ENCODE data around the gene GPR18.

Gene GPR18, protein sequence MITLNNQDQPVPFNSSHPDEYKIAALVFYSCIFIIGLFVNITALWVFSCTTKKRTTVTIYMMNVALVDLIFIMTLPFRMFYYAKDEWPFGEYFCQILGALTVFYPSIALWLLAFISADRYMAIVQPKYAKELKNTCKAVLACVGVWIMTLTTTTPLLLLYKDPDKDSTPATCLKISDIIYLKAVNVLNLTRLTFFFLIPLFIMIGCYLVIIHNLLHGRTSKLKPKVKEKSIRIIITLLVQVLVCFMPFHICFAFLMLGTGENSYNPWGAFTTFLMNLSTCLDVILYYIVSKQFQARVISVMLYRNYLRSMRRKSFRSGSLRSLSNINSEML

DNA sequence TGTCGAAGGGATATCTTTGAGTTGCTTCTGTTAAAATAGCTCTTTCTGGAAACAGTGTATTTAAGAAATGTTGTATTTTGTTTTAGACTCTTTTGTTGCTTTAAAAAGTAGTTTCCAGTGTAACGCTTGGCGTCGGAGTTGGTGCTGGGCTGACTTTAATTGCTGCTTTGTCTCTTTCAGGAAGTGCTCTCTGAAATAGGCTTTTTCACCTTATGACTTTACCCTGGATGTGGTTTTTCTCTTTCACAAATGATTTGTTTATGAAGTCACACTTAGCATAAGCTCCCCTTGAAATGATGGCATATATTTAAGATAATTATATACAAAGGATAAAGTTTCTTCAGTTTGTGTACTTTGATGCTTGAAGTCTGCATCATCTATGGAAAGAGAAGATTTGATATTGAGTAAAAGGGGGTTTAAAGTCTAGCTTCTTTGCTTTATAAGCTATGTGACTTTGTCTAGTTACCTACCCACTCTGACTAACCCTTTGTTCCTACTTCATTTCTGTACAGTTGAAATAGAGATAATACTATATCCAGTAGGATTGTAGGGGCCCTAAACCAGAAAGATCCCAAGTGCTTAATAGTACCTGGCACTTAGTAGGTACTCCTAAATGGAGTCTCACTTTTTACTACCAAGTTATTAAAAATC is at the start of gene GPR18:
TSS of gene GPR18 (minus strand) at position 170 of the 651 bp plus-strand sequence. CDS start 2,507 bp downstream, outside the sequence.
- TF ChIP-seq, protein P1, sequence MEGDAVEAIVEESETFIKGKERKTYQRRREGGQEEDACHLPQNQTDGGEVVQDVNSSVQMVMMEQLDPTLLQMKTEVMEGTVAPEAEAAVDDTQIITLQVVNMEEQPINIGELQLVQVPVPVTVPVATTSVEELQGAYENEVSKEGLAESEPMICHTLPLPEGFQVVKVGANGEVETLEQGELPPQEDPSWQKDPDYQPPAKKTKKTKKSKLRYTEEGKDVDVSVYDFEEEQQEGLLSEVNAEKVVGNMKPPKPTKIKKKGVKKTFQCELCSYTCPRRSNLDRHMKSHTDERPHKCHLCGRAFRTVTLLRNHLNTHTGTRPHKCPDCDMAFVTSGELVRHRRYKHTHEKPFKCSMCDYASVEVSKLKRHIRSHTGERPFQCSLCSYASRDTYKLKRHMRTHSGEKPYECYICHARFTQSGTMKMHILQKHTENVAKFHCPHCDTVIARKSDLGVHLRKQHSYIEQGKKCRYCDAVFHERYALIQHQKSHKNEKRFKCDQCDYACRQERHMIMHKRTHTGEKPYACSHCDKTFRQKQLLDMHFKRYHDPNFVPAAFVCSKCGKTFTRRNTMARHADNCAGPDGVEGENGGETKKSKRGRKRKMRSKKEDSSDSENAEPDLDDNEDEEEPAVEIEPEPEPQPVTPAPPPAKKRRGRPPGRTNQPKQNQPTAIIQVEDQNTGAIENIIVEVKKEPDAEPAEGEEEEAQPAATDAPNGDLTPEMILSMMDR (IDR thresholded peaks at IDR 0.05; ENCODE audit: insufficient read depth, low read depth, low read length, missing control alignments) = no peak
- H3K4me3 ChIP-seq (ENCODE audit: low read depth, low read length) = no peak within 1 kb of the TSS

DNA sequence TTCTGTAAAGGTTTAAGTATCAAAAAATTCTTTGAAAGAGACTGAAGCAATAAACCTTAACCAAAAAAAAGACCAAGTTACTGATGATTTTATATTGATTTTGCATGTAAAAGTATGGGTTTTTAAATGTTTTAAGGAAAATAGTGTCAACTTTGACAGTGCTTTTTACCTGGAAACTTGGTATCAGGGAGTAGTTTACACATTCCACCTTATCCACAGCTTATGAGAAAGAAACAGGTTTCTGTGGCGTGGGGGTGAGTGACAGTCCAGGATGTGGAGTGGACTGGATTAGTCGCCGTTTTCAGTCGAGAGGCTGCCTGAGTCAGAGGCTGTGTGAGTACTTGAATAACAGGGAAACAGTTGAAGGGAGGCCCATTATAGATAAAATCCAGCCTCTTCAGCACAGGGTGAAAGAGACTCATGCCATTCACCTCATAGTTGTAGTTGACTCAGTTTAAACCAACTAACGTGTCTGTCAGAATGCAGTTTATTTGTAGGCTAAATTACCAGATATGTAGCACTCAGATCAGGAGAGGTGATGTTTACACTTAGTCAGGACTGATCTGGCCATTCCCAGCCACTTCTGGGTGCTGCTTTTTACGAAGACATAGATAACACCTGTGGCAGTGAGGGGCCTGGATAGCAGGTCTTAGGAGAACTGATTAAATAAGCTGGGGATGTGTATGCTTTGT is 49.6 kb upstream of the GPR18 start:
- H3K4me3 ChIP-seq (ENCODE audit: low read depth, low read length) = peak overlapping the region; percentile 94
- peak; percentile 83 for DNase-seq (ENCODE audit: low read depth)
- TF ChIP-seq, protein P1 (IDR thresholded peaks at IDR 0.05; ENCODE audit: insufficient read depth, low read depth, low read length, missing control alignments) = no peak

More for the DNA sequence above, at the start of gene GPR18:
- peak; percentile 77 for DNase-seq (ENCODE audit: low read depth)

DNA sequence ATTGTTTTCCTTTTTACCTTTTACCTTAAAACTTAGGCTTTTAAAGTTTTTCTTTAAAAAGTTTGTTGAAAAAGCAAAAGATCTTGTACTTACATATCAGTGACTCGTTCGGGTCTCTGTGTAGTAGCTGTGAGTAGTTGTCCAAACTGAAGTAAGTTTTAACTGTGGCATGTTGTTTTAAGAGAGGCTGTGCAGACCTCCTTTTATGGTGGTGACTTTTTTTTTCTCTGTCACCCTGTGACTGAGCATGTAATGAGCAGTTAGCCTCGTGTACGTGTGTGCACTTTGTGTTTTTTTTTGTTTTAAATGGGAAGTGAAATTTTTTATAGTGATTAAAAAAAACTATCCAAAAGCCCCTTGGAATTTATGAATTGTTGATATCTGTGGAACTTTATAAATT is 49.1 kb upstream of the GPR18 start, which contains the start of gene GPR183:
TSS of gene GPR183 (minus strand) at position 153 of the 400 bp plus-strand sequence. CDS start 11,254 bp downstream, outside the sequence.
- TF ChIP-seq, protein P1 (IDR thresholded peaks at IDR 0.05; ENCODE audit: insufficient read depth, low read depth, low read length, missing control alignments) = no peak
- peak; percentile 87 for DNase-seq (ENCODE audit: low read depth)
- H3K4me3 ChIP-seq (ENCODE audit: low read depth, low read length) = peak within 1 kb of the TSS; percentile 94

DNA sequence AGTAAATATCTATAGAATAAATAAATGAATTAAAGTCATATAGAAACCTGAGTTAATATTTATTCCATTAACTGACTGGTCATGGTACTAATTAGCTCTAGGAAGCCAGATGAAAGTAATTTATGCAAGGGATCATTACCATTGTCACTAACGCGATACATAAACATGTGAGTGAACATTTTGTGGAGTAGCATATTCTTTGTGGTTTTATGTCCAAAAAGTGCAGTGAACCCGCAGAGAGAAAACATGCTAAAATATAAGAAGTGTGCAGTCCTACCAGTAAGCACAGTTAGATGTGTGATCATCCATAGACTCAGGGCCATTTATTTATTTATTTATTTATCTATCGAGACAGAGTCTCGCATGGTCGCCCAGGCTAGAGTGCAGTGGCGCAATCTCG is 47.4 kb upstream of the GPR18 start:
- DNase-seq (ENCODE audit: low read depth) = no peak
- peak overlapping the region; percentile 94 for H3K4me3 ChIP-seq (ENCODE audit: low read depth, low read length)
- TF ChIP-seq, protein P1 (IDR thresholded peaks at IDR 0.05; ENCODE audit: insufficient read depth, low read depth, low read length, missing control alignments) = no peak

DNA sequence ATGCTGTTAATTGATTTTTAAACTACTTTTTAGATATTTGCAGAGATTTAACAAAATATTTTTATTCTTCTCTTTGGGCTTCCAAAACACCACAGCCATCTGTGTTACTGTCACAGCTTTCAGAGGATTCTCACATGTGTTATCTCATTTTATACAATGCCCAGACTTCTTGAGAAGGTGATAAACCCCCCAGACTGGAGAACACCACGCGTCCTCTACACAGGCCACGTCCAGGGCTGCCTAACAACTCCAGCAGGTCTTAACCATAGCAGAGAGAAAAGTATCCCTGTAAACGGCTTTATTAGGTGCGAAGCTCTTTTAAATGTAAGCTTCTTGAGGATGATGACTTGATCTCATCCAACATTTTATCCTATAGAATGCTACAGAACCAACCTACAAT is 47.0 kb upstream of the GPR18 start:
- peak overlapping the region; percentile 94 for H3K4me3 ChIP-seq (ENCODE audit: low read depth, low read length)
- TF ChIP-seq, protein P1 (IDR thresholded peaks at IDR 0.05; ENCODE audit: insufficient read depth, low read depth, low read length, missing control alignments) = no peak
- DNase-seq (ENCODE audit: low read depth) = no peak

DNA sequence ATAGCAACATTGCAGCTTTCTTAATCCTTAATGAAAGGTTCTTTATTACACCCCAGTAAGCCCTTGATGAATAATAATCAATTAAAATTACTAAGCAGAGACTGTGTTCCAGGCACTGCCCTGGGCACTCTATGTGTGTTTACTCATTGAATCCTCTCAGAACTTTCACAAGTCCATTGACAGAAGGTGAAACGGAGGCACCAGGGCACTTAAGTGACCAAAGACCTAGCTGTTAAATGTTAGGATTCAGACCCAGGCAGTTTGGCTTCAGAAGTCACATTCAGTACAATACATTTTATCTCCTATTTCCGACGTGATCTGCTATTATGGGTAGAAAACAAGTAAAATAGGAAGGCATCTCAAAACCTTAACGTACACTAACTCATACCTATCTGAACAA is 46.4 kb upstream of the GPR18 start:
- peak overlapping the region; percentile 94 for H3K4me3 ChIP-seq (ENCODE audit: low read depth, low read length)
- TF ChIP-seq, protein P1 (IDR thresholded peaks at IDR 0.05; ENCODE audit: insufficient read depth, low read depth, low read length, missing control alignments) = no peak
- no peak for DNase-seq (ENCODE audit: low read depth)
